Endodermal cell (in vitro differentiated cells): ENCODE data around the gene ALG2. TPM values are rescaled to one million over a fixed set of nuclear protein-coding genes. Genes with fewer than 3 reads are reported as not detected.

ENCODE experiments used
- DNase-seq: peaks from one replicate; pipeline ENCODE4 v3.0.0-alpha.2; 2017
- H3K27ac ChIP-seq: 2 replicates; pipeline ENCODE4 v1.5.1; 2013; ENCODE audit warnings: mild to moderate bottlenecking, low read depth, low read length, moderate library complexity
- H3K27me3 ChIP-seq: 2 replicates; pipeline ENCODE4 v1.6.1; 2013; ENCODE audit warnings: mild to moderate bottlenecking, low read length, moderate library complexity; ENCODE audit not compliant: insufficient read depth, control insufficient read depth, poor library complexity, severe bottlenecking
- H3K36me3 ChIP-seq: 2 replicates; pipeline ENCODE4 v1.7.0; 2013; ENCODE audit warnings: mild to moderate bottlenecking, low read length, moderate library complexity; ENCODE audit not compliant: control insufficient read depth, insufficient read depth
- H3K4me1 ChIP-seq: one replicate; pipeline ENCODE4 v1.7.0; 2013; ENCODE audit warnings: low read length; ENCODE audit not compliant: control insufficient read depth, insufficient read depth
- H3K4me3 ChIP-seq: 2 replicates; pipeline ENCODE4 v1.5.1; 2013; ENCODE audit warnings: mild to moderate bottlenecking, low read length, moderate library complexity
- H3K9ac ChIP-seq: 2 replicates; pipeline ENCODE4 v1.6.1; 2013; ENCODE audit warnings: mild to moderate bottlenecking, low read length, moderate library complexity; ENCODE audit not compliant: poor library complexity, severe bottlenecking; ENCODE audit errors: extremely low read depth
- H3K9me3 ChIP-seq: 2 replicates; pipeline ENCODE4 v1.6.1; 2013; ENCODE audit warnings: mild to moderate bottlenecking, low read length, moderate library complexity; ENCODE audit not compliant: control insufficient read depth
- H3K27ac Mint-ChIP-seq: 2 replicates; pipeline ENCODE4 v1.8.0; 2020; ENCODE audit warnings: mixed read lengths
- H3K27me3 Mint-ChIP-seq: 2 replicates; pipeline ENCODE4 v1.8.0; 2021; ENCODE audit warnings: mild to moderate bottlenecking, mixed read lengths; ENCODE audit not compliant: insufficient read depth
- H3K36me3 Mint-ChIP-seq: 2 replicates; pipeline ENCODE4 v1.8.0; 2020; ENCODE audit warnings: low read depth, mixed read lengths
- H3K4me1 Mint-ChIP-seq: 2 replicates; pipeline ENCODE4 v1.8.0; 2020; ENCODE audit warnings: mixed read lengths
- H3K4me3 Mint-ChIP-seq: 2 replicates; pipeline ENCODE4 v1.8.0; 2020; ENCODE audit warnings: mild to moderate bottlenecking, moderate library complexity, mixed read lengths
- H3K9me3 Mint-ChIP-seq: 2 replicates; pipeline ENCODE4 v1.8.0; 2020; ENCODE audit warnings: mild to moderate bottlenecking, mixed read lengths
- WGBS, 2 experiments: methylation state at CpG; one replicate each; pipeline versions ENCODE4 v1.1.5 to v1.1.7; 2013; ENCODE audit warnings: missing lambda C conversion rate in 2 of 2, mixed read lengths in 1 of 2; ENCODE audit not compliant: insufficient coverage in 1 of 2, insufficient read length in 1 of 2; 5-methylcytosine and 5-hydroxymethylcytosine counted together
- total RNA-seq, 2 donors: library from RNA; stranded (reverse); fragmentation: NEBNext Ultra II Directional in 1 of 2; extraction: Animal tissue kit (Norgen Biotek cat#: 25700) in 1 of 2; gene quantifications; 2 replicates in 1 of 2; 3 replicates in 1 of 2; pipeline ENCODE4 v1.2.1, GENCODE V29; 2021
- TF ChIP-seq, protein P1 (sequence below): fragments of 200-600 bp; sonication (generic); conservative IDR thresholded peaks from 2 replicates; pipeline ENCODE4 v1.5.0; 2021; ENCODE audit warnings: antibody characterized with exemption, mild to moderate bottlenecking

Gene ALG2
- total RNA-seq, 2 donors from 2014 or later, result 27.6 to 28.8 TPM

- DNase-seq, result peak; percentile 62
- Histone ChIP-seq H3K36me3 (no peaks in the 10 kb centered on the region), H3K4me3 (no peak overlapping the region), H3K27me3 (peaks cover 33% of the 10 kb centered on the region), H3K4me1 (peaks cover 16% of the 10 kb centered on the region), H3K9ac (no peak overlapping the region), H3K27ac (no peak overlapping the region), H3K9me3 (no peaks in the 10 kb centered on the region)
- Mint-ChIP-seq H3K4me1 (peaks cover 19% of the 10 kb centered on the region), H3K9me3 (no peaks in the 10 kb centered on the region), H3K36me3 (no peaks in the 10 kb centered on the region), H3K27me3 (peaks cover 23% of the 10 kb centered on the region), H3K27ac (peak overlapping the region; percentile 37), H3K4me3 (no peak overlapping the region)
- TF ChIP-seq, protein P1, sequence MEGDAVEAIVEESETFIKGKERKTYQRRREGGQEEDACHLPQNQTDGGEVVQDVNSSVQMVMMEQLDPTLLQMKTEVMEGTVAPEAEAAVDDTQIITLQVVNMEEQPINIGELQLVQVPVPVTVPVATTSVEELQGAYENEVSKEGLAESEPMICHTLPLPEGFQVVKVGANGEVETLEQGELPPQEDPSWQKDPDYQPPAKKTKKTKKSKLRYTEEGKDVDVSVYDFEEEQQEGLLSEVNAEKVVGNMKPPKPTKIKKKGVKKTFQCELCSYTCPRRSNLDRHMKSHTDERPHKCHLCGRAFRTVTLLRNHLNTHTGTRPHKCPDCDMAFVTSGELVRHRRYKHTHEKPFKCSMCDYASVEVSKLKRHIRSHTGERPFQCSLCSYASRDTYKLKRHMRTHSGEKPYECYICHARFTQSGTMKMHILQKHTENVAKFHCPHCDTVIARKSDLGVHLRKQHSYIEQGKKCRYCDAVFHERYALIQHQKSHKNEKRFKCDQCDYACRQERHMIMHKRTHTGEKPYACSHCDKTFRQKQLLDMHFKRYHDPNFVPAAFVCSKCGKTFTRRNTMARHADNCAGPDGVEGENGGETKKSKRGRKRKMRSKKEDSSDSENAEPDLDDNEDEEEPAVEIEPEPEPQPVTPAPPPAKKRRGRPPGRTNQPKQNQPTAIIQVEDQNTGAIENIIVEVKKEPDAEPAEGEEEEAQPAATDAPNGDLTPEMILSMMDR, result no peak
- 84 to 85% methylated on average over 4 to 10 of the region's 10 CpGs for WGBS, 2 experiments
Measured at GRCh38 chr9:99184110-99184474, 37.6 kb downstream of the ALG2 start.

DNA sequence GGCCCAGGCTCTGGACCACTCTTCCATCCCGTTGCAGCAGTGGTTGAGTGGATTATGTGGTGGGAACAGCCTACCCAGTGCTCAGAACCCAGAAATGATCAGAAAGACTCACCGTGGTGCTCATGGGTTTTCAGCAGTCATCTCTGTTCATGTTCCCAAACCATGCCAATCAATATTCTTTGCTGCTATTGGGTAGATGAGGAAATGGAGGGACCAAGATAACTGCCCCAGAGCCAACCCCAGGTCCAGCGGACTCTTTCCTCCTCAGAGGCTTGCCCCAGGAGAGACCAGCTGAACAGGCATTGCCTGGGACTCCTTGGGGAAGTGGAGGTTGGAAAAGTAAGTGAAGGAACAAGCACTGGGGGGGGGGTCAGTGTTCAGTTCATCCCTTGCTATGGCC is 38.1 kb downstream of the ALG2 start:
- Histone ChIP-seq H3K36me3 (no peaks in the 10 kb centered on the region), H3K4me3 (no peak overlapping the region), H3K4me1 (peaks cover 16% of the 10 kb centered on the region), H3K27ac (no peak overlapping the region), H3K9ac (no peak overlapping the region), H3K9me3 (no peaks in the 10 kb centered on the region), H3K27me3 (peaks cover 36% of the 10 kb centered on the region)
- WGBS, 2 experiments, result 95% methylated on average over 3 of the region's 3 CpGs; no CpG with 5 or more reads in 1 of the 2 experiments
- DNase-seq, result no peak
- H3K36me3 Mint-ChIP-seq, result no peaks in the 10 kb centered on the region
- H3K4me1 Mint-ChIP-seq, result peaks cover 19% of the 10 kb centered on the region
- peaks cover 22% of the 10 kb centered on the region for H3K27me3 Mint-ChIP-seq
- H3K9me3 Mint-ChIP-seq, result no peaks in the 10 kb centered on the region
- TF ChIP-seq, protein P1, result no peak
- H3K4me3 Mint-ChIP-seq, result no peak overlapping the region
- H3K27ac Mint-ChIP-seq, result no peak overlapping the region

GRCh38 chr9:99182356-99182755 is 39.4 kb downstream of the ALG2 start:
- Mint-ChIP-seq H3K4me3 (no peak overlapping the region), H3K4me1 (peaks cover 19% of the 10 kb centered on the region), H3K9me3 (no peaks in the 10 kb centered on the region), H3K27ac (no peak overlapping the region), H3K36me3 (no peaks in the 10 kb centered on the region), H3K27me3 (peaks cover 22% of the 10 kb centered on the region)
- Histone ChIP-seq H3K4me3 (no peak overlapping the region), H3K27me3 (peaks cover 29% of the 10 kb centered on the region), H3K36me3 (no peaks in the 10 kb centered on the region), H3K27ac (no peak overlapping the region), H3K9ac (no peak overlapping the region), H3K9me3 (no peaks in the 10 kb centered on the region), H3K4me1 (peaks cover 16% of the 10 kb centered on the region)
- no peak for DNase-seq
- 94 to 100% methylated on average over 2 to 3 of the region's 3 CpGs for WGBS, 2 experiments
- TF ChIP-seq, protein P1, result no peak
